ENCODE data around the gene KRT12.

DNA sequence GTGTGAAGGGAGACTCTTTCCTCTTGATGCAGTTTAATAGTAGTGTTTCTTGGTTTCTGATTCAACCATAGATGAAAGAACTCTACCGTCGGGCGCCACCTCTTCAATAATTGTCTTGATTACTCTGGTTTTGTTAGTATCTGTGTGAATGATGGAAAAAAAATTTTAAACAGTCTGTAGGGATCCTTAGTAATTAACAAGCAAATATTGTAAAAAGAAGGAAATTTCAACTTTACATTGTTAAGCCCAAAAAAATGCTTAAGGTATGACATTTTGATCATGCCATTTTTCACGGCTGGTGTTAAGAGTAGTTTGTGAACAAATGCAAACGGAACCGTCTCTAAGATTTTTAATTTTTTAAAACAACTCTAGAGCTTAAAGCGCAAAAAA lies 48.7 kb downstream of the KRT12 start:
- TF ChIP-seq, protein P1, sequence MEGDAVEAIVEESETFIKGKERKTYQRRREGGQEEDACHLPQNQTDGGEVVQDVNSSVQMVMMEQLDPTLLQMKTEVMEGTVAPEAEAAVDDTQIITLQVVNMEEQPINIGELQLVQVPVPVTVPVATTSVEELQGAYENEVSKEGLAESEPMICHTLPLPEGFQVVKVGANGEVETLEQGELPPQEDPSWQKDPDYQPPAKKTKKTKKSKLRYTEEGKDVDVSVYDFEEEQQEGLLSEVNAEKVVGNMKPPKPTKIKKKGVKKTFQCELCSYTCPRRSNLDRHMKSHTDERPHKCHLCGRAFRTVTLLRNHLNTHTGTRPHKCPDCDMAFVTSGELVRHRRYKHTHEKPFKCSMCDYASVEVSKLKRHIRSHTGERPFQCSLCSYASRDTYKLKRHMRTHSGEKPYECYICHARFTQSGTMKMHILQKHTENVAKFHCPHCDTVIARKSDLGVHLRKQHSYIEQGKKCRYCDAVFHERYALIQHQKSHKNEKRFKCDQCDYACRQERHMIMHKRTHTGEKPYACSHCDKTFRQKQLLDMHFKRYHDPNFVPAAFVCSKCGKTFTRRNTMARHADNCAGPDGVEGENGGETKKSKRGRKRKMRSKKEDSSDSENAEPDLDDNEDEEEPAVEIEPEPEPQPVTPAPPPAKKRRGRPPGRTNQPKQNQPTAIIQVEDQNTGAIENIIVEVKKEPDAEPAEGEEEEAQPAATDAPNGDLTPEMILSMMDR (IDR thresholded peaks at IDR 0.05; ENCODE audit: poor library complexity) = no peak
- no peak for TF ChIP-seq EZH2phosphoT487 (IDR thresholded peaks at IDR 0.05; ENCODE audit: low read depth, severe bottlenecking, unreplicated experiment)
